Right atrium auricular region (tissue), 2 donors: ENCODE data around the gene MS4A1. TPM values are rescaled to one million over a fixed set of nuclear protein-coding genes. Genes with fewer than 3 reads are reported as not detected.
"Not testable (repeated sequence)": the region's sequence is repeated elsewhere in the genome, so short reads cannot be mapped to it uniquely, and the experiment has no call there.

ENCODE experiments used
- DNase-seq: peaks from one replicate; pipeline ENCODE4 v3.0.0-alpha.2; 2019; ENCODE audit warnings: low spot score
- H3K27ac ChIP-seq, 2 donors: fragments of 200-600 bp; sonication (generic); 1 replicate in 1 of 2; 2 replicates in 1 of 2; pipeline ENCODE4 v1.5.1; 2016 to 2019
- H3K27me3 ChIP-seq, 2 donors: fragments of 200-600 bp; sonication (generic); one replicate each; pipeline versions ENCODE4 v1.5.1 to v1.6.0; 2017 to 2019
- H3K36me3 ChIP-seq: fragments of 200-600 bp; sonication (generic); one replicate; pipeline ENCODE4 v1.5.1; 2016
- H3K4me1 ChIP-seq, 2 donors: fragments of 200-600 bp; sonication (generic); one replicate each; pipeline versions ENCODE4 v1.5.1 to v1.6.0; 2017 to 2019
- H3K4me3 ChIP-seq, 2 donors: fragments of 200-600 bp; sonication (generic); 1 replicate in 1 of 2; 2 replicates in 1 of 2; pipeline ENCODE4 v1.5.1; 2017 to 2019; ENCODE audit warnings: mild to moderate bottlenecking in 1 of 2, moderate library complexity in 1 of 2
- H3K9me3 ChIP-seq, 2 donors: fragments of 200-600 bp; sonication (generic); one replicate each; pipeline ENCODE4 v1.5.1; 2019
- CTCF ChIP-seq, 2 donors: fragments of 200-600 bp; sonication (generic); IDR thresholded peaks; one replicate each; pipeline ENCODE4 v1.5.1; 2019; ENCODE audit warnings: antibody characterized with exemption in 2 of 2
- total RNA-seq, 2 donors: library from RNA; depleted of rRNA; stranded (reverse); fragments of >200 nt; gene quantifications; one replicate each; pipeline ENCODE4 v1.1.0, GENCODE V29; 2016

MS4A1 gene
- total RNA-seq, 2 donors from 2014 or later: not detected

GRCh38 chr11:60502221-60502775 is 46.7 kb downstream of the MS4A1 start:
- no peak for DNase-seq
- Histone ChIP-seq H3K36me3 (no peaks in the 10 kb centered on the region), H3K4me1 (no peaks in the 10 kb centered on the region), H3K27me3 (no peaks in the 10 kb centered on the region), H3K27ac (no peak overlapping the region), H3K9me3 (no peaks in the 10 kb centered on the region), H3K4me3 (no peak overlapping the region)
- no peak for TF ChIP-seq CTCF (IDR thresholded peaks at IDR 0.05)

GRCh38 chr11:60504219-60504905 is 48.7 kb downstream of the MS4A1 start:
- Histone ChIP-seq H3K36me3 (no peaks in the 10 kb centered on the region), H3K27ac (no peak overlapping the region), H3K4me3 (no peak overlapping the region), H3K4me1 (no peaks in the 10 kb centered on the region), H3K9me3 (no peaks in the 10 kb centered on the region), H3K27me3 (no peaks in the 10 kb centered on the region)
- TF ChIP-seq CTCF (IDR thresholded peaks at IDR 0.05): no peak
- no peak for DNase-seq

- not testable (repeated sequence) for H3K4me1 ChIP-seq, H3K9me3 ChIP-seq, H3K4me3 ChIP-seq, H3K27me3 ChIP-seq, DNase-seq, H3K36me3 ChIP-seq, H3K27ac ChIP-seq
Measured at GRCh38 chr11:60509609-60510008, 54.0 kb downstream of the MS4A1 start.

GRCh38 chr11:60510209-60510608 is 54.6 kb downstream of the MS4A1 start:
- H3K4me1 ChIP-seq, DNase-seq, H3K4me3 ChIP-seq, H3K9me3 ChIP-seq, H3K36me3 ChIP-seq, H3K27ac ChIP-seq, H3K27me3 ChIP-seq: not testable (repeated sequence)

- Histone ChIP-seq H3K36me3 (no peaks in the 10 kb centered on the region), H3K27me3 (no peaks in the 10 kb centered on the region), H3K27ac (no peak overlapping the region), H3K4me3 (no peak overlapping the region), H3K9me3 (no peaks in the 10 kb centered on the region), H3K4me1 (no peaks in the 10 kb centered on the region)
- DNase-seq: no peak
- TF ChIP-seq CTCF (IDR thresholded peaks at IDR 0.05): no peak
Measured at GRCh38 chr11:60511393-60511792, 55.7 kb downstream of the MS4A1 start.

- DNase-seq: no peak
Measured at GRCh38 chr11:60512651-60513225, 57.1 kb downstream of the MS4A1 start.

More at GRCh38 chr11:60512651-60513225, 57.1 kb downstream of the MS4A1 start:
- H3K27ac ChIP-seq: no peak overlapping the region
- no peaks in the 10 kb centered on the region for H3K36me3 ChIP-seq
- H3K9me3 ChIP-seq: no peaks in the 10 kb centered on the region
- TF ChIP-seq CTCF (IDR thresholded peaks at IDR 0.05): no peak
- H3K4me3 ChIP-seq: no peak overlapping the region
- H3K4me1 ChIP-seq: no peaks in the 10 kb centered on the region
- no peaks in the 10 kb centered on the region for H3K27me3 ChIP-seq
